PC-9 (cell line): ENCODE data around the gene RAD50.

ENCODE experiments used
- EZH2 ChIP-seq: fragments of 200-600 bp; sonication (generic); IDR thresholded peaks from 2 replicates; pipeline ENCODE4 v1.8.0; 2017; ENCODE audit warnings: antibody characterized with exemption, low read depth
- TF ChIP-seq, protein P1 (sequence below): fragments of 200-600 bp; sonication (generic); conservative IDR thresholded peaks from 2 replicates; pipeline ENCODE4 v1.6.1; 2017; ENCODE audit warnings: mixed run types, antibody characterized with exemption, mild to moderate bottlenecking, moderate library complexity

DNA sequence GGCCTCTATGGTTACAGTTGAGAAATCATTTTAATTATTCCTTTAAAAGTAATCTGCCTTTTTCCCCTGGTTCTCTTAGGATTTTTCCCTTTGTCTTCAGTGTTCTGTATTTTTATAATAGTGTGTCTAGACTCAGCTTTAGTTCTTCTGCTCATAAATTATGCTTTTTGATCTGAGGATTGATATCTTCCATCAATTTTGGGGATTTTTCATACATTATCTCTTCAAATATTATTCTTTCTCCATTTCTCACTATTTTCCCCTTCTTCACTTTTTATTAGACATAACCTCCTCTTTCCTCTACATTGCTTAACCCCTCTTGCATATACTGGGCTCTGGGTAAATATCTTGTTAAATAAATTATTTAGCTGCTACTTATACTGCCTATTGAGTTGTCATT is 64.9 kb downstream of the RAD50 start:
- TF ChIP-seq, protein P1, sequence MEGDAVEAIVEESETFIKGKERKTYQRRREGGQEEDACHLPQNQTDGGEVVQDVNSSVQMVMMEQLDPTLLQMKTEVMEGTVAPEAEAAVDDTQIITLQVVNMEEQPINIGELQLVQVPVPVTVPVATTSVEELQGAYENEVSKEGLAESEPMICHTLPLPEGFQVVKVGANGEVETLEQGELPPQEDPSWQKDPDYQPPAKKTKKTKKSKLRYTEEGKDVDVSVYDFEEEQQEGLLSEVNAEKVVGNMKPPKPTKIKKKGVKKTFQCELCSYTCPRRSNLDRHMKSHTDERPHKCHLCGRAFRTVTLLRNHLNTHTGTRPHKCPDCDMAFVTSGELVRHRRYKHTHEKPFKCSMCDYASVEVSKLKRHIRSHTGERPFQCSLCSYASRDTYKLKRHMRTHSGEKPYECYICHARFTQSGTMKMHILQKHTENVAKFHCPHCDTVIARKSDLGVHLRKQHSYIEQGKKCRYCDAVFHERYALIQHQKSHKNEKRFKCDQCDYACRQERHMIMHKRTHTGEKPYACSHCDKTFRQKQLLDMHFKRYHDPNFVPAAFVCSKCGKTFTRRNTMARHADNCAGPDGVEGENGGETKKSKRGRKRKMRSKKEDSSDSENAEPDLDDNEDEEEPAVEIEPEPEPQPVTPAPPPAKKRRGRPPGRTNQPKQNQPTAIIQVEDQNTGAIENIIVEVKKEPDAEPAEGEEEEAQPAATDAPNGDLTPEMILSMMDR, result no peak
- TF ChIP-seq EZH2, result no peak
